Hematopoietic multipotent progenitor cell treated with erythropoietin and hydrocortisone succinate and interleukin-3 and kit ligand, for 17 days (in vitro differentiated cells): Measurements from ENCODE around the gene MSMO1.
"Not testable (repeated sequence)": the region's sequence is repeated elsewhere in the genome, so short reads cannot be mapped to it uniquely, and the experiment has no call there.

Experiments
- DNase-seq: peaks from one replicate; pipeline ENCODE4 v3.0.0-alpha.2; 2015; ENCODE audit warnings: low spot score

Gene MSMO1

DNA sequence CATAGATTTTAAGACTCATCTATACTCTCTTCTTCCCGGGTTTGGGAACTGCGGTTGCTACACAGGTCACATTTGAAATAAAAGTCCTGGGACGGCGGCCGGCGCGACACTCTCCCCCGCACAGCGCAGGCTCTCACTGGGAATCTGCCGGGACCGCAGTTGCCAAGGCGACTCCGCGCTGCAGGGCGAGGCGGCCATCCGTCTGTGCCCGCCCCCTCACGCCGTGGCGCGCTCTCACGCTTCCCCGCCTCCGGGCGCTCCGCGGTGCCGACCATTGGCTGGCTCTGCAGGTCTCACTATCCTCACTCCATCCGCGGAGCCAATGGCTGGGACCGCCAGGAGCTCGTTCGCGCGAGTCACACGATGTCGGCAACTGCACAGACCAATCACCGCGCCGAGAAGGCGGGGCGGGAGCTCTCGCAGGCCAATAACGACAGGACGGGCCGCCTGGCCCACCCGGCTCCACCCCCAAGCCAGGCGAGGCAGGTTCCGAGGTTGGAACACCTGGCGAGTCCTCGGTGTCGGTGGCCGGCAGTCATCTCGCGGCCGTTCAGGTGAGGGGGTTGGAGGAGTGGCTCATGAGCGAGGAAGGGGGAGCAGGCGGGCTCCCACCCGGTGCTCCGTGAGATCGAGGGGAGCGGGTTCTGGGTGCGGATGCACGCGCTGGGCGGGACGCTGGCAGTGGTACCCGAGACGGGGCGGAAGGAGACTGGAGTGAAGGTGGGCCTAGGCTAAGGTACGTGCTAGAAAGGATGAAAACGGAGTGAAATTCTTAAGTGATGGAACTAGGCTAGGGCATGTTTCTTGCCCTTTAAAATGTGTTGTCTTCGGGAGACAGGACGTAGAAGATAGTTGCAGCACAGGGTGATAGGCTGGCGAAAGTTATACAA is at the start of gene MSMO1:
Gene MSMO1 (plus strand): TSS at position 459 of the 890 bp plus-strand sequence. CDS start 5,702 bp downstream, outside the sequence.
- DNase-seq = peak; percentile 99

DNA sequence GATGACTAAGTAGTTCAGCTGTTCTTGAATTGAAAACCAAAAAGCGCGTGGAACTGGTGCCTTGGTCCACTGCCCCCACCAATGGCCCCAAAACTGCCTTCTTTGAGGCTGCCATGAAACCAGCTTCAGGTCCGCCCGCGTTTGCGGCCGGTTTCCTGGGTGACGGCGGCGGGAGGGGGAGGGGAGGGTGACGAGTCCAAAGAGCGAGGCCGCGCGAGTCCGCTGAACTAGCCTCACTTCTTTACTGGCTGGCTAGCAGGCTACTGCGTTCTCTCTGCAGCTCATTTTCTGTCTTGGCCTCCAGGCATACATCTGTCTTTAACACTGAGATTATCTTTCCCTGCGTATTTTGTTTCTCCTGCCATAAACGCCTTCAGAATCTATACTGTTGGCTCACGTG is 47.9 kb upstream of the MSMO1 start:
- not testable (repeated sequence) for DNase-seq

DNA sequence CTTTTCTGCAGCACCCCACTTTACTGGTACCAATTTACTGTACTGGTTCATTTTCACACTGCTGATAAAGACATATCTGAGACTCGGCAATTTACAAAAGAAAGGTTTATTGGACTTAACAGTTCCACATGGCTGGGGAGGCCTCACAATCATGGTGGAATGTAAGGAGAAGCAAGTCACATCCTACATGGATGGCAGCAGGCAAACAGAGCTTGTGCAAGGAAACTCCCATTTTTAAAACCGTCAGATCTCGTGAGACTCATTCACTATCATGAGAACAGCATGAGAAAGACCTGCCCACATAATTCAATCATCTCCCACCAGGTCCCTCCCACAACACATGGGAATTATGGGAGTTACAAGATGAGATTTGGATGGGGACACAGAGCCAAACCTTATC is 42.8 kb upstream of the MSMO1 start:
- DNase-seq = not testable (repeated sequence)

DNA sequence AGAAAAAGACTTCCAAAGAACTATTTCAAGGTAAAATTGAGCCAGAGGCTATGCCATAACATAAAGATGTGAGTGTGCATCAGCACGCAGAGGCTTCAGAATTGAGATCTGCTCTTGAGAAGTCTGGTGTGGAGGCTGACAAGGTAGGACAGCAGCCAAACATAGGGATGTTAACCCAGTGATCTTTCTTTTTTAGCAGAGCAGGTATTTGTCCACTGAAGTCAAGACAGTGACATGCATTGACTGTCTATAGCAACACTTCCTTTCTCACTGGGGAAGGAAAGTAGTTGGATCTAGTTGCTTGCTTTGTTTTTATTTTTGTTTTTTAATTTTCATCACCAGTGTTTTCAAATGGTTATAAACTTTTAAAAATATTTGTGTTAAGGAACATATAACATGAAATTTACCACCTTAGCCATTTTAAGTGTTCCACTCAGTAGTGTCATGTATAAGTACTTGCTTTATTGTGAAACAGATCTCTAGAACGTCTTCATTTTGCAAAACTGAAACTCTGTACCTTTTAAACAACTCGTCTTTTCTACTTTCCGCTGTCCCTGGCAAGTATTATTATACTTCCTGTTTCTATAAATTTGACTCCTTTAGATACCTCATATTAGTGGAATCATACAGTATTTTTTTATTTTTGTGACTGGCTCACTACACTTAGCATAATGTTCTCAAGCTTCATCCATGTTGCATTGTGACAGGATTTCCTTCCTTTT is 40.7 kb upstream of the MSMO1 start:
- not testable (repeated sequence) for DNase-seq

DNA sequence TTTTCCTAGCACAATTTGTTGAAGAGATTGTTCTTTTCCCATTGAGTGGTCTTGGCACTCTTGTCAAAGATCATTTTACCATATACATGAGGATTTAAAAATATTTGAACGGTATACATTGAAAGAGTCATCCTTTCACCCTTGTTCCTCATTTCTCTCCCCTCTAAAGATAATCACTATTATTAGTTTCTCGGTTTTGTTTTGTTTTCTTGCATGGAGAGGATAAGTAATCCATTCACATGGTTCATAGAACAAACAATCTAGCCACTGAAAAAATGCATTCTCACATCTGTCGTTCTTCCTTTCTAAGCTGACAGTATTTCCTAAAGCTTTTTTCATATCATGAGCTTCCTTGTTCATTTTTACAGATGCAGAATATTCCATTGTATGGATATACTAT is 39.2 kb upstream of the MSMO1 start:
- no peak for DNase-seq

DNA sequence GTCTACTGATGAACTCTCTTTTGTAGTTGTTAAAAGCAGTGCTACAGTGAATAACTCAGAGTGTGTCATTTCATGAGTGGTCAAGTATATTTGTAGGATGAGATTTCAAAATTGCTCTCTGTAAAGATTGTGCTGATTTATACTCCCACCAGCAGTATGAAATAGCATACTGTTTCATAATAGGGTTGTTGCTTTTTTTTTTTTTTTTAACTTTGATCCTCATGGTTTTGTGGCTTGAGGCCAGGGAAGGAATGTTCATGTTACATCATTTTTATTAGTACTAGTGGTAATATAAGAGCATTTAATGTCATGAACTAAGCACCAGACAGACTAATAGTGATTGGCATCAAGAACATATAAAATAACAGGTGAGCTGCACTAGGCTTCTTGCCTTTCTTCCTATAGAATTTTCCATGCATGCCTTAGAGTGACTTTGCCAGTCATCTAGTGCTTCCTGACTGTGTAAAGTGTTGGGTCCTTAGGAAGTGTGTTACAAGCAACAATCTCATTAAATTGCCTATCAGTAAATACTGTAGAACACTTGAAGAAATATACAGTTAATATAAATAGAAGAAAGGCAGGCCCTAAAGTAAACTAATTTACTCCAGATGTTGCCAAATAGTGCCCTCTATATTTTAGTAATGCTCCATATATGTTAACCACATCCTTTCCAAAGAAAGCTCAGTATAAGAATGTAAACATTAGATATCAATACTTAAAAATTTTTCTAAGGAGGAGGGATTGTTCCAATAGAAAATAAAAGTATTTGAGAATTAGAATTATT is 38.6 kb upstream of the MSMO1 start:
- no peak for DNase-seq

DNA sequence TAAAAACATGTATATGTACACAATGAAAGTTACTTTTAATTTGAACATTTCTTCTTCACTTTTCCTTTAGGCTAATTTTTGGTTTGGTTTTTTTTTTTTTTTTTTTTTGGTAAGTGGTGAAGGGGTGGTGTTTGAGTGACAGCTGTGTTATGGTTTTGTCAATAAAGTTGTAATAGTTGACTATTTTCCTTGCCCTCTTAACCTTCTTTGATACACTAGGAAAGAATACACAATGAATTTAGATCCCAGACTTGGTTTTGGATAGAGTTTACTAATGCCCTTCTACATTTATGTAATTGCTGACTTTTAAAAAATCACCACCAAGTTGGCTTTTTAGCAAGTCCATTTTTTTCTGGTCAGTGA is 38.1 kb upstream of the MSMO1 start:
- no peak for DNase-seq

DNA sequence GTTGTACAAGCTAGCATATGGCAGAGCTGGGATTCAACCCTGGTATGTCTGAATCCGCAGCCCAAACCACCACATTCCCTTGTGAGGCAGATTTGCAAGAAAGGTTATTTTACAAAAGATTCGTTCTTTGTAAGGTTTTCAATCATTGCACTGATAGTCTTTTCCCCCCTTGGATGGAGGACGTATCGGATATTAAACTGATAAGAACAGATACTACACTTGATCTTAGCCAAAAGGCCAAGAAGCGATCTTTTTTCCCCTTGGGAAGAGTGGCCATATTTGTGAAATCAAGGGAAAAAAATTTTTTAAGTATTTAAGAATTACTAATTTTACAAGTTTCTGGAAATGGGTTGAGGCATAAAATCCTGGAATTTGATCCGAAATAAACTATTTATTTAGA is 34.4 kb upstream of the MSMO1 start:
- DNase-seq = no peak

DNA sequence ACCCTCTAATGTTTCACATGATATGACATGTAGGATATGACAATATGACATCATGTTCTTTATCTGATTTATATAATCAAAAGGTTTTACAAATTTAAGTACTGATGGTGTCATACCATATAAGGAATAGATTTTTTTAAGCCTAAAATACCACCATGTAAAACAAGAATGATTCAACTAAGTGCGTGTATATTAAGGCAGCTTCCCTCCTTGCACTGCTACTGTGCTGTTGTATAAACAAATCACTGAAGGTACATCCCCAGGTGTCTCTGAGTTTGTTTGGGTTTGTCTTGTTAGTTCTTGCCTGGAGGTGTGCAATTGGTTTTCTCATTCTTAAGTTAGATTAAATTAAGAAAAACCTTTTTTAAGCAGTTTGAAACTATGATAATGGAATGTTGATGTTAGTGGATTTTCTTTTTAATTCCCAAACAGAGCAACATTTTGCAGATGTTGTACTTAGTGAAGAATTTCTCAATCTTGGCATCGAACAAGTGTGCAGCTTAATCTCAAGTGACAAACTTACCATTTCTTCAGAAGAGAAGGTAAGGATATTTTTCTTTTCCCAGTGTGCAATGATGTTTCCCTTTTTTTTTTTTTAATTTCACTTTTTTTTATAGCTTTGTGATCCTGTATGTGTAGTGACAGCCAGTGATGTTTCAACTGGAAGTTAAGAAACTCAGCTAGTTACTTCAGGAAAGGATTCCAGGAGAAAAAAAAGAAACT is 33.4 kb upstream of the MSMO1 start:
- no peak for DNase-seq

DNA sequence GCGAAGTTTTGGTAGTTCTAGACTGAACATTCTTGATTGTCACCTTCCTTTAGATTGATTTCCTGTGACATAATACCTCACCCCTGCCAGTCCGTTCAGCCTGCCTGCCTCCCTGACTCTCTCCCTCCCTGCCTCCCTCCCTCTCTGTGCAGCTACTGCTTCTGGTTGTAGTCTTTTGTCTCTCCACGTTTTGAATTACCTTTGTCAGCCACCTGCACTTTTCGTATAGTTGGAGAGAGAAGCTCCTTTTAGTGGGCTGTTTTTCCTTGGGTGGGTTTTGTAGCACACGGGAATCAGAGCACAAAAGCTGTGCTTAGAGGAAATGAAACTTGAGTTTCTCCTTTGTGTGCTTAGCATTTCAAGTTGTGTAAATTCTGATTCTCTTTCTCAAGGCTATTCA is 32.6 kb upstream of the MSMO1 start:
- no peak for DNase-seq

DNA sequence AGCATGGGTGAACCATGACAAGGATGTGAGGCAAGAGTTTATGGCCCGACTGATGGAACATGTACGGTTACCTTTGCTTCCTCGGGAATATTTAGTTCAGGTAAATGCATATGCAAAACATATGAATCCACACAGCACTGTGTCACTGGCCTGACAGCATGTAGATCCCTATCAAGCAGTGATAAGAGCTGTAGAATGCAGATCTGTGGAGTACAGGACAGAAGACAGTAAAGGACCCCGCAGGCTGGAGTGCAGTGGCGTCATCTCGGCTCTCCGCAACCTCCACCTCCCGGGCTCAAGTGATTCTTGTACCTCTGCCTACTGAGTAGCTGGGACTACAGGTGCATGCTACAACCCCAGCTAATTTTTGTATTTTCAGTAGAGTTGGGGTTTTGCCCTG is 29.8 kb upstream of the MSMO1 start:
- no peak for DNase-seq

DNA sequence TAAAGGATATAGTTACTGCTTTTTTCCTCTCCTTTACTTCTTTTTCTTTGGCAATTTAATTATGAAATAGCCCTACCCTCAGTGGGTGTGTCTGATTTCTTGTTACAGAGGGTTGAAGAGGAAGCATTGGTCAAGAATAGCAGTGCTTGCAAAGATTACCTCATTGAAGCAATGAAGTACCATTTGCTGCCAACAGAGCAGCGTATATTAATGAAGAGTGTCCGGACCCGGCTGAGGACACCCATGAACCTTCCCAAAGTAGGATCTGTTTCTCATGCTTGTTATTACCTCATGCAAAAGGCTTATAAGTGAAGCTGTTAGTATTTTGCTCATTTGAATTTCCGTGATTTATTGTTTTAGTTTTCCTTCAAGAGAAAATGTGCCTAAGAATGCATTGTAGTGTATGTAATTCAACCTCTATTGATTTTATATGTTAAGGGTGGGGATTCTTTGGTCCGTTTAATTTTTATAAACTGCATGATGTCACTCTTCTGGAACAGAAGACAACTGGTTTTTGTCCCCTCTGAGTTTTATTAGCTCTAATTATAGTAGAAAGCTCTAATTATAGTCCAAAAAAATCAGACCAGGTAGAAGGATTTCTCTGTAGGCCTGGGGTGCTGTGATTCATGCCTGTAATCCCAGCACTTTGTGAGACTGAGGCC is 27.9 kb upstream of the MSMO1 start:
- no peak for DNase-seq

DNA sequence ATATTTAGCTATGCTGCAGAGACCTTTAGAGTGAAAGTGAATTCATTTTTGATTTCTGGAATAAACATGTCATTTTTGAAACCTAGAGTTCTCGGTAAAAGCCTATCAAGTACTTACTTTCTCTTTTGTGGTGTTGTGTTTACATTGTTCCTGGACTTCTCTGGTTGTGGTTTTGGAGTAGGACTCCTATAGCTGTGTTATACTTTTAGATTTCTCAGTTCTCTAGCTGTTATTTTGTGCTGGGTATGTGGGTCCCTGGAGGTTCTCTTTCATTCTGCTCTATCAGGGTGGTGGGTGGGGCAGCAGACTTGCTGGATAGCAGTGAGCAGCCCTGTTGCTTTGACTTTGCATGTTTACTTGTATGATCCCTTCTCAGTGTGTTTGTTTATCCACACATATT is 25.6 kb upstream of the MSMO1 start:
- peak; percentile 71 for DNase-seq

DNA sequence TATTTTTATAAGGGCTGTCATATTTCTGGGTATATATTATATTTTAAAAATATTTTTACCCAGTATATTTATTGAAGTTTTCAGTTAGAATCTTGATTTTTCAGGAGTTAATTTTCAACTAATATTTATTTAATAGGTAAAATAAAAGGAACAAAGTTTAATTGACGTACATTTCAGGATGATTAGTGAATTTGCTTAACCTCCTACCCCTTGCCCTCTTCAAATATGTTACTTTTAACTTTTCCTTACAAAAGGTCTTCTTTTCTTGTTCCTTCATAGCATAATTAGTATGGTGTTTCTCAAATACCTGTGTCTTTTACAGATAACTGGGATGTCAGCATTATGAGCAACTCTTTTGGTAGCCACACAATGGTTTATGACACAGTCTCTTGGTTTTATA is 24.8 kb upstream of the MSMO1 start:
- no peak for DNase-seq

DNA sequence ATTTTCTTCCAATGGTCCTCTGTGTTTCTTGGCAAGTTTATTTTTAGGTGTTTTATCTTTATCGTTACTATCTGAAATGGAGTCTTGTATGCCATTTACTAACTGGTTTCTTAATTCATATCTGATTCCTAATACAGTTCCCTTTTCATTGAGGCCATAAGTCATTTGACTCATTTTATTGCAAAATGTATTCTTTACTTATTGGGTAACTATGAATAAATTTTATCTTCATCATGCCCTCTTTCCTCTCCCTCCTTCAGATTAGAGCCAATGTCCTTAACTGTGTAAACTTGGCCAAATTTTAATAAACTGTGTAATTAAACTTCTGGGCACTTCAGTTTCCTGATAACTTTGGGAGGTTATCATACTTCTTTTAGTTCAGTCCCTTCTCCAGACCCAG is 19.3 kb upstream of the MSMO1 start:
- DNase-seq = no peak

DNA sequence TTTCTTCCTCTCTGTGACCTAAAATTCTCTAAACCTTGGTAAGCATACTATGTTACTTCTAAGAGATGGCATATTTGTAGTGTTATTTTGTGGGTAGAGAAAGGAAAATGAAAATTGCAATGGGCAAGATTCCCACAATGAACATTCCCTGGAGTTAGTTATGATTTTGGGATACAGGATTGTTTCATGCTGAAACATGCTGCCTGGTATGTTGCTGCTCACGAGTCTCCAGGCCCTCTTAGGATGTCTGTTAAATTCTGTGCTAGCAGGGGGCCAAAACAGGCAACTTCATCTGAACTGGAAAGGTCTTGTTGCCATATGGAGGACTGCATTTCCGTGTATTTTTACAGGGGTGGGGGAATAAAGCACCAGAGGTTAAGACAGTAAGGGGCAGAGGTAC is 18.9 kb upstream of the MSMO1 start:
- DNase-seq = no peak

DNA sequence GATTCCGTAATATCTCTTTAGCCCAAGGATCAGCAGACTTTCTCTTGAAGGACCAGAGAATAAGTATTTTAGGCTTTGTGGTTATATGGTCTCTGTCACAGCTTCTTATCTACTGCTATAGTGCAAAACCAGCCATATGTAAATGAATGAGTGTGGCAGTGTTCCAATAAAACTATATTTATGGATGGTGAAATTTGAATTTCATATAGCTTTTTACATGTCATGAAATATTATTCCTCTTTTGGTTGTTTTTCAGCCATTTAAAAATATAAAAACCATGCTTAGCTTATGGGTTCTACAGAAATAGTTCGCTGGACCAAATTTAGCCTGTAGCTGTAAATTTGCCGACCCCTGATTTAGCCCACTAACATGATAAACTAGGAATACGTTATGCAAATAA is 18.0 kb upstream of the MSMO1 start:
- no peak for DNase-seq

DNA sequence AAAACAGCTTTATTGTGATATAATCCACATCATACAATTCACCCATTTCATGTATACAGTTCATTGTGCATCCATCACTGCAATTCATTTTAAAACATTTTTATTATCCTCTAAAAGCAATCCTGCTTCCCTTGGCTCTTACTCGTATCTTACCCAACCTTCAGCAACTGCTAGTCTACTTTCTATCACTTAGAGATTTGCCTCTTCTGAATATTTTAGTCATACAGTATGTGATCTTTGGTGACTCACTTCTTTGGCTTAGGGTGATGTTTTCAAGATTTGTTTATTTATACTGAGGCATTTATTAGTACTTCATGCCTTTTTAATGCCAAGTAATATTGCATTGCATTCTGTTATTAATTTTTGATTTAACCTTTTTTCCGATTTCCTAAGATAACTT is 15.0 kb upstream of the MSMO1 start:
- DNase-seq = no peak

DNA sequence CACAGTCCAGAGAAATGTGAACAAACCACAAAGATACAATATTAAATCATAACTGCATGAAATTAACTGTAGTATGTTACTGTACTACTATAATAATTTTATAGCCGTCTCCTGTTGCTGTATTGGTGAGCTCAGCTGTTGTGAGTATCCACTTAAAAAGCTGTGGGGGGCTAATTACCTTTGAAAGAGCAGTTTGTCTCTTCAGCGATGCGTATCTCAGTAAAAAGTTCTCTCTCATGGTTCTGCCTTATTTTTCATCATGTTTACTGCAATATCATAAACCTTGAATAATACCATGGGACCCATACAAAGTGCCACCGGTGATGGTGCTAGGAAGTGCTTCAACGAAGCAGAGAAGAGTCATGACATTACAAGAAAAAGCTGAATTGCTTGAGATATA is 8.4 kb upstream of the MSMO1 start:
- DNase-seq = no peak

DNA sequence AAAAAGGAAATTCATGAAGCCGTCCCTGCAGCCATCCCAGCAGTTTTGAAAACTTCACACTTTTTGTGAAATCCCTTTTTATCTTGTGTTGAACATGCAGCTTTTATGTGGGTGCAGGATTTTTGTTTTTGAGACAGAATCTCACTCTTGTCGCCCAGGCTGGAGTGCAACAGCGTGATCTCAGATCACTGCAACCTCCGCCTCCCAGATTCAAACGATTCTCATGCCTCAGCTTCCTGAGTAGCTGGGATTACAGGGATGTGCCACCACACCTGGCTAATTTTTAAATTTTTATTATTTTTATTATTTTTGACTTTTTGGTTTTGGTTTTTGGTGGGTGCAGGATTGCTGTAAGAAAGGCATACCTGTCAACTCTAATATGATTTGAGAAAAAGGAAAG is 8.0 kb upstream of the MSMO1 start:
- DNase-seq = no peak

DNA sequence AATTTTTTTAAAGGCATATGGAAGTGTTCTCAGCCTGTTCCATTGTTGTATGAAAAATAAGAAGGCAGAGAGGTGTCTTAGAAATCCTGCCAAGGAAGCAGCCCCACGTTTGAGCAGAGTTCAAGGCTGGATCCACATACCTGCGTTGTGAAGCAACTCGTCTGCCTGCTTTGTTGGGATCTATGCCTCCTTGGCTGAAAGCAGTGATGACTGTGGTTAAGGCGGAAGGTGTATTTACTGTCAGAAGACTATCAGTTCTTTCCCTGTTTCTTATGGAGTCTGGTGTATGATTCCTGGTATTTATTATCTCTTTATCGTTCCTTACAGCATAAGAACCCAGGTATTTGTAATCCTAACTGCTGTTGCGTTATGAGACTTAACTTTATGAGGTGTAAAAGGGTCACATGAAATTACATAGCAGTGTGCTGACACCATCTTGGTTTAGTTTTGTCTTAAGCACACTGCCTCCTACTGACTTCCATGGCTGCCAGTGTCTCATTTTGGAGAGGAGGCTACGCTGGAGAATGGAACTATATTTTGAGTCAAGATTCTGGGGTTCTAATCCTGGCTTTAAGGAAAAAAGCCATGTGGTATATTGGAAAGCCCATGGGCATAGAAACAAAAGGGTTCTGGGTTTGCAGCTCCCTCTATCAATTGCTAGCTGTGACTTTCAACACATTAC is 3.1 kb upstream of the MSMO1 start:
- no peak for DNase-seq
